ENCODE results near the gene C18orf63.
A peak's percentile ranks its signal among the peaks of the same experiment; 100 is the strongest.
"Not testable (repeated sequence)": the region's sequence is repeated elsewhere in the genome, so short reads cannot be mapped to it uniquely, and the experiment has no call there.

C18orf63 gene

DNA sequence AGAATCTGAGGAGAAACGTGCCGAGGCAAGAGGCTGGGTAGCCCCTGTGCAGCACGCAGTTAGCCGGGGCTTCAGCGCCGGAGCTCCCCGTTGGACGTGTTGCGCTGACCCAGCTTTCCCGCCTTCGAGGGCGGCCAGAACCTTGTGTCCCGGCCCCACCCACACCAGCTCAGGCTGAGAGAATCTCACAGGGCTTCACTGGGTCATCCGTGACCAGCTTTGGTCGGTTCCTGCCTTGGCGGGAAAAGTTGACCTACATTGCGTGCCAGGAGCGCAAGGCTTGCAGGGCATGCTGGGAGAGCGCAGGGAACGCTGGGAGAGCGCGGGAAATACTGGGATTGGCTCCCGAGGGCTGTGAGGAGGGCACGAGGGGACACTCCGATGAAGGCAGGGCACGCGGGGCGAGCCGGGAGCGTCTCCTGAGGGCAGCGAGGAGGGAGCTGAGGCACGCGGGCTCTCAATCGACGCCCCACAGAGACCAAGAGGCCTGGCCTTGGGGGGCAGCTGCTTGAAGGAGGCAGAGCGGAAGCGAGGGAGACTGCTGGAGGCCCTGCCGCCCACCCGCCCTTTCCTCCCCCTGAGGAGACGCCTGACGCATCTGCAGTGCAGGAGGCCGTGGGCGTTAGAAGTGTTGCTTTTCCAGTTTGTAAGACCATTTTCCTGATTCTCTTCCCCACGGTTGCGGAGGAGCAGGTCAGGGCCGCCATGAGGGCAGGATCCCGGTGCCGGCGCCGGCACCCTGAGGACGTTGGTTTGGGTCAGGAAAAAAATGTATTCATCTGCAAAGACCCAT is at the start of gene C18orf63:
C18orf63 (plus strand) TSS at position 376 of the 793 bp plus-strand sequence. CDS start 2,027 bp downstream, outside the sequence.
- no peak for DNase-seq

DNA sequence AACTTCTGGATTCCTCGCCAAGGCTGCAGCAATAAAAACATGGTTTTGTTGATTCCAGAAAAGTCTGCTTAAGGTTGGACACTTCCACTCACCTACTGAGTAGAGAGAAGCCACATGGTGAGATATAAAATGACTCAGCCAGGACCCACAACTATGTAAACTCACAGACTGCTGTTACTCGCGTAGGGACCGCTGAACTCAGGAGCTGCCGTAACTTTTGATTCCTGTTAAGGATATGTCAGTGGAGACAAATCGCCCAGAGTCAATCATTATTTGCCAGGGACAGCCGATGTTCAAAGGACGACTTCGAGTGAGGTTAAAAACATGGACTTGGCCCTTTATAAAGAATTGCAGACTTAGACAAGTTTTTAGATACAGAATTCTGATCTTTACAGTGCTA is 49.5 kb upstream of the C18orf63 start:
- no peak for DNase-seq

DNA sequence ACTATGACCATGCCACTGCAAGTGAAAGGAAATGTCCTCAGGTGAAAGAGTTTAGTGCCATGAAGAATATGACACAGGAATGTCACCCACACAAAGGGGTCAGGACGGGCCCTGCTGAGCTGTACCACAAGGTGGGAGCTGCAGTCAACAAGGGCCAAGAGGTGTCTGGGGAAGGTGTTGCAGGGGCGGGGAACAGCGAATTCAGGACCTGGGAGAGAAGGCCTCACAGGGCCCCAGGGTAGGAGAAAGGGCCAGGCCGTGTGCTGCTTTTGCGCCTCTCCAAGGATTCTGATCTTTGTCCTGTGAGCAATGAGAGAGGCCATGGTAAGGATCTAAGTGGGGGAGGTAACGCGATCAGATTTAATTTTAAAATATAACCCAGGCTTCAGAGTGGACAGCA is 47.5 kb upstream of the C18orf63 start:
- DNase-seq: no peak

DNA sequence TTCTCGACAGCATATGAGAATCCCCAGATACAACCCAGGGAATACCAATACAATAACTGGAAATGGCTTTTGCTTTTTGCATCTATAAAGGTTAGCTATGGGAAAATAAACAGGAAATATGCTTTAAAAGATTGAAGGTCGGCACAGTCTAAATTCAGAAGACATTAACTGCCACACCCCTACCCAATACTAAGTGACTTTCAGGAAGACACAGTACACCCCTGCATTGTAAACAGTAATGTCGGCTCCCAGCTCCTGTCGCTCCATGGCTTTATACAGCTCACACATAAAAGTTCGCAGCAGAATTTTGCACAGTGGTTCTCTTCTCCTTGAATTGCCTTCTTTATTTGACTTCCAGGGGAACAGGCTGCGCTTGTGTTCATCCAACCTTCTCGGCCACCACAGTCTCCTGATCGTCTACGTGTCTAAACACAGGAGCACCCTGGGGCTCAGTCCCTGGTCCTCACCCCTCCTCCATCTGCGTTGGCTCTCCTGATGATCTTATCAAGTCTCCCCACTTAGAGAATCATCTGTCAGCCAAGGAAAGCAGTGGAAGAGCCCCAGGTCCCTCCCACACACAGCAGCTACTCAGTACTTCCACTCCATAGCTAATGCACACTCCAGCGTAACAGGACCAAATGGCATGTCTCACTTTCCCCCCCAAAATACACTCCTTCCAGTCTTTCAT is 46.6 kb upstream of the C18orf63 start:
- no peak for DNase-seq

DNA sequence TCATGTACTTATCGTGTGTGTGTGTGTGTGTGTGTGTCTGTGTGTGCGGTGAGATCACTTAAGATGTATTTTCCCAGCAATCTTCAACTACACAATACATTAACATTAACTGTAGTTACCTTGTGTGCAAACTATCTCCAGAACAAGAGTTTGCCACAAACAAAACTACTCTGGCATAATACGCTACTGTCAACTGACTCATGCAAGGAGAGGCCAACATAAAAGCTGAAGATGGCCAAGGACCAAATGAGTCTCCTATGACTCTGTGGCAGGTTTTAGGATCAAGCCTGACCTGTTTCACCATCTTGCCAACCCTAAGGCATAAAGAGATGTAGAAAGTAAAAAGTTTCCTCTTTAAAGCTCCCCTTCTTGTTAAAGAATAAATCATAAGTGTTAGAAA is 44.0 kb upstream of the C18orf63 start:
- DNase-seq: no peak

DNA sequence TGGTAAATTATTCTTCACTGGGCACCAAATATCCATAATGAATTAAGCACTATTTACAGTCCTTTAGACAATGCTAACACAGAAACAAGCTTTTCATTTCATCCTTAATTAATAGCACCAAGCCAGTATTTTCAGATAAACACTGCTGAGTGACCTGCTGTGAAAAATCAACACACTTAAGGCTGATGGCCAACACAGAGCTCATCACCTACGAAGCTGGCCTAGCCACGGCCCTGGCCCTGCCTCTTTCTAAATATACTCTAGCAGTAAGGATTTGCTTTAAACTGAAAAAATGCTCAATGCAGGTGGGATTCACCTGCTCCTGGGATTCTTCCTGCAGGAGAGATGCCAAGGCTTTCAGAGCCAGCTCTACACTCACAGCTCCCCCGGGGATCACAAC is 42.2 kb upstream of the C18orf63 start:
- DNase-seq: no peak

DNA sequence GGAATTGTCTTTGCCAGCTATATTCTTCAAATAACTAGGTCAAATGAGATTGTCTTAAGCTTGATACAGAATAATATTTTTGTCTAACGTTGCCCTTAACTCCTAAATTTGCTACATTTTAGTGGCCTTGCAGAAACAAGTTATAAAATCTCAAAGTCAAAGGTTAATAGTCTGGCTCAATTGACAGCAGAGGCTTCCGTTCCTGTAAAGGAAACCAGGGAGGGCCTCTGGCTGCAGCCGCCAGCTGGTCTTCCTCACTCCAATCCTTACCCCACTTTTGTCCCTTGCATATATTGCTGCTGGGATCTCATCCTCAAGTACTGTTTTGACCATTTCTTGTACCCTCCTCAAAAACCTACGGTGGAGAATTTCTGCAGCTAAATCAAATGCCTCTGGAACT is 40.9 kb upstream of the C18orf63 start:
- DNase-seq: no peak

DNA sequence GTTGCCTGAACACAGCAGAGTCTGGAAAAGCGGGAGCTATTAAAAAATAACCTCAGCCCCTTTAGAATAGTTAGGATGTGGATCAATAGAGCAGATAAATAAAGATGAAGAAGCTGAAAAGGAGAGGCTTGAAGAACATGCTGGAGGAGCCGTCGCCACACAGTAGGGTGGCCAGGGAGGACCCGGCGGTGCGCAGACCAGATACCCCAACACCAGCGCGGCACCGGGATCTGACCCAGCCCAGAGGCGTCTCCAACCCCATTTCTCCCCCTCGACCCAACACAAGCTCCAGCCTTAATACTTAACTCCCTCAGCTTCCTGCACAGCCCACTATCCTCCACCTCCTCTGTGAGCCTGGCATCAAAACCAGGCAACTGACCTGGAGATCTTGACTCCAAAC is 39.9 kb upstream of the C18orf63 start:
- DNase-seq: no peak

DNA sequence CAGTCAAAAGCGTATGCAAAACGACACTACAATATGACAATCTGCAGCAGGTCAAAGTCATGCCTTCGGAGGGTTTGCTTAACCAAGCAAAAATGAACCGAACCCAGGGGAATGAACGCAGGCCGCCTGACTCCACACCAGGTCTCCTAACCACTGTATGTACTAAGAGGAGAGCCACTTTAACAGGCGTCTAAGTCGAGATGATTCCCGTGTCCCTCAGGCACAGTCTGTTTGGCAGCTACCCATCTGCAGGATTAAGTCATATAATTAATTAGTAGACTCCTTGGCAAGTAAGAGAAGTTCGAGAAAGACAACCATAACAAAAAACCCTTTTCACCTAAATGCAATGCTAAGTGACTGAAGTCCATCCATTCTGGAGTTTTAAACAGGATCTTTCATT is 39.0 kb upstream of the C18orf63 start:
- DNase-seq: no peak

DNA sequence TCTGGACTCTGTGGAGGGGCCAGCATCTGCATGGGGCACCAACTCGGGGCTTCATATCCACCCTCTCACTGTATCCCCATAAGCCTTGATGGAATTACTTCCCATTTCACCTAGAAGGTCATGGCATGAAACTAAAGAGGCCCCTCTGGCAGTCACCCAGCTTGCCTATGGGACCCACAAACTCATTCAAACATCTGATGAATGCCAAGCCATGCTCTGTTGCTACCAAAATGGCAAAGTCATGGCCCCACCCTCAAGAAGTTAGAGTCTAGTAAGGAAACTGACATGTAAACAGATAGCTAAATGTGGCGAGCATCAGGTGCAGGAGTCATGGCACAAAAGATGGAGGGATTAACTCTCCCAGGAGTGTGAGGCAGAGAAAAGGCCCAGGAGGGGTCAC is 38.3 kb upstream of the C18orf63 start:
- DNase-seq: no peak

DNA sequence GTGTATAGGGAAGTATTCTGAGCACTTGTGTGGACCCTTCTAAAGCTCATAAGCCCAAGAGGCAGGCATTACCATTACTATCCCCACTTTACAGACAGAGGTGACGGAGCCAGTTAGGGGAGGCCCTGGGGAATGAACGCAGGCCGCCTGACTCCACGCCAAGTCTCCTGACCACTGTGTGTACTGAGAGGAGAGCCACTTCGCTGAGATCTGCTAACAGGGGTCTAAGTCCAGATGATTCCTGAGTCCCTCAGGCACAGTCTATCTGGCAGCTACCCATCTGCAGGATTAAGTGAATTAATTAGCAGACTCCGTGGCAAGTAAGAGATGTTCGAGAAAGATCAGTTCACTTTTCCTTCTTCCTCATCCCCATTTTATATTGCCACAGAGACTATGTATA is 37.6 kb upstream of the C18orf63 start:
- DNase-seq: no peak

DNA sequence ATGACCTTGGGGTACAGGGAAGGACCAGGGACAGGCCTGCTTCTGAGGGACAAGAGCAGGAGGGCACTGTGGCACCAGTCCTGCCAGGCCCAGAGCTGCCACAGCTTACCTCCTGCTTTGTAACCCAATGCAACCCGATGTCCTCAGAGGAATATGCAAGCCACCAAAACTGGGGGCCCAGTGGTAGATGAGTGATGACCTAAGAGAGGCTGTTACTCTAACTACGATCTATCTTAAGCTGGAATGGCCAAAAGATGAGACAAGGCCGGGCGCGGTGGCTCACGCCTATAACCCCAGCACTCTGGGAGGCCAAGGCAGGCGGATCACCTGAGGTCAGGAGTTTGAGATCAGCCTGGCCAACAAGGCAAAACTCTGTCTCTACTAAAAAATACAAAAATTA is 36.7 kb upstream of the C18orf63 start:
- DNase-seq: no peak

DNA sequence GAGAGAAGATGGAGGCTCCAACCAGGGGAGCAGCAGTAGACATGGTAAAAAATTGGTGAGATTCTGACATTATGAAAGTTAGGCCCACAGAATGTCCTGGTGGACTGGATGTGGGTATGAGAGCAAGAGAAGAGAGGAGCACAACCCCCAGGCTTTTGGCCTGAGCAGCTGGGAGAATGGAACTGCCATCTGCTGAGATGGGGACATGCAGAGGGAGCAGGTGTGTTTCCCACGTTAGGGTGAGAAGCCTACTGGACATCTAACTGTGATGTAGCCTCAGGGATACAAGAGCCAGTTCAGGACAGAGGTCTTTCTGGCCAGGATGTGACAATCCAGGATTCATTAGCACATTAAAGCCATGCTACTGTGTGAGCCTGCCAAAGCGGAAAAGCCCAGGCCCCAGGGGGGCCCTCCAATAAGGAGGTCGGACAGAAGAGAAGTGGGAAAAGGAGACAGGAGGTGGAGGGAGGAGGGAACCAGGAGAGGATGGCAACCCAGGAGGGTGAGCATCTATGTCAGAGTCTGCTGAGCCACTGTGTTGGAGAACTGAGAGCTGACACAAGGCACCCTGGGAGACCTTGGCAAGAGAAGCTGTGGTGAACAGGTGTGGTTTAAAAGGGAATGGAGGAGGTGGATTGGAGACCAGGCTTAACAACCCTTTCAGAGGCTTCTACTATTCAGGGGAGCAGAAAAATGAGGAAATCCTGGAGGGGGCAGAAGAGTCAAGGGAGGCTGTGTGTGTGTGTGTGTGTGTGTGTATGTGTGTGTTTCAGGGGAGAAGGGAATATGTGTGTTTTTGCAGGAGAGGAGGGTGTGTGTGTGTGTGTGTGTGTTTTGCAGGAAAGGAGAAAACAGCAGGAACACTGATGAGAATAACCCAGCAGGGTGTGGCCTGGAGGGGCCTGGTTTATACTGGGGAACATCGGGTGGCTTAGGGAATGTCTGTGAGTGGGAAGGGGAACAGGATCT is 34.3 kb upstream of the C18orf63 start:
- no peak for DNase-seq

DNA sequence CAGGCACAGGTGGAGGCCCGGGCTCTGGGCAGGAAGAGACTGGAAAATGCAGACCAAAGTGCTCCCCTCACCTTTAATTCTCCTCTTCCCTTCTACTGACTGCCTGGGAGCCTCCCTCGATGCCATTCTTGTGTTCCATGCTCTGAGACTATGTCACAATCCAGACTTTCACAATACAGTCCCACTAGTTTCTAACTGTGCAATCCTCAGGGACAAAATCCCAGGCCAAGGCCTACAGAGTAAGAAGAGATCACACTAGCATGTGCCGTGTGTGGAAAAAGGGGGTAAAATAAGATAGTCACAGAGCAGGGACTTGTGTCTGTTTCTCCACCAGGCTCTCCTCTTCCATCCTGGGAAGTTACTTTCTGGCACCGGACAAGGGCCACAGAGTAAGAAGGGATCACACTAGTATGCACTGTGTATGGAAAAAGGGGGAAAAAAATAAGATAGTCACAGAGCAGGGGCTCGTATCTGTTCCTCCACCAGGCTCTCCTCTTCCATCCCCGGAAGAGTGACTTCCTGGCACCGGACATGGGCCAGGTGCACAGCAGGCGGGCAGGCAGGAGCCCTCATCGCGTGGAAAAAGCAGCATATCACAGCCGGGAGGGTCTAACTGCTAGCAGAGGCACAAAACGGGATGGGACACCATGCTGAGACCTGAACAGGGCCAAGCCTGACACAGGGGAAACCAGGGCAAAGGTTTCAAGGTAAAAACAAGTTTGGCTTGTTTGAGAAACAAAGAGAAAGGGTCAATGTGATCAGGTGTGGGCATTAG is 33.5 kb upstream of the C18orf63 start:
- no peak for DNase-seq

DNA sequence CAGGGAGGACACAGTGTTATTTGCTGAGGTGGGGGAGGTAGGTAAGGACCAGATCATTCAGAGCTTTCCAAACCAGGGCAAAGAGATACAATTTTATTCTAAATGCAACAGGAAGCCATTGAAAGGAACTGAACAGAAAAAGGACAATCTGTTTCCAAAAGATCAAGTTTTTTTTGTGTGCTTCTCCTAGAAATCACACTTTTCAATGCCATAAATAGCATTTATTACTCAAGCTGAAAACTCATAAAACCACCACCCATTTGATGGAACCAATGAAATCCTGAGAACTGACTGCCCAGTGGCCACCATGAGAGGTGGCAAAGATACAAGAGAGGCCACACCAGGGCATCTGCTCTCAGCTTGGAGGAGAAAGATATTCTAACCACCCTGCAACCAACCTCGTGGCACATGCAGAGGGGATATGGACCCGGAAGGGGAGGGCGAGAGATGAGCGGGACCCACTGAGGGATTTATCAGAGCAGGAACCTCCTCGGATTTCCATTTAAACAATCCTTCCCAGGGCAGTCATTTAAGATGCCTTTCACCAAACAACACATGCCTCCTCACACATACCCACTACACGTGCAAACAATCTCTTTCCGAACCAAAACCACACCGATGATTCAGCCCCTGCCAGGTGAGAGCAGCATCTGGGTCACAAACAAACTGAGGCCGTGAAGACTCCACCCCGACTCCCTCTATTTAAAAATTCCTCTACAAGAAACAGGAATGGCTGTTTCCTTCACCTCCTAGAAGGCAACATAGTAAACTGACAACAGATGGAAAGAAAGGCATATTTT is 32.7 kb upstream of the C18orf63 start:
- no peak for DNase-seq

DNA sequence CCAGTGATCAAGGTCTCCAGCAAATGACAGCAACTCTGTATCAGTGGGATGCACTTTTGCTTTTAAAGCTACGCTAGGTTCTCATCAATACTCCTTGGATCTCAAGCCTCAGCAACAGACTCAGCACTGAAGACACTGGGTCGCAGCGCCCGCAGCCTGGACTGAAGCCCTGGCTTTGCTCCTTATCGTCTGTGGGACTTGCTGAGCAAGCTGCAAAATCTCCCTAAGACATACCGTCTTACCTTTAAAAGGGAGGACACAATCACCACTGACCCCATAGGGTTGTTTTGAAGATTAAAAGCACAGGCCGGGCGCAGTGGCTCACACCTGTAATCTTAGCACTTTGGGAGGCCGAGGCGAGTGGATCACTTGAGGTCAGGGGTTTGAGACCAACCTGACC is 32.0 kb upstream of the C18orf63 start:
- DNase-seq: no peak

DNA sequence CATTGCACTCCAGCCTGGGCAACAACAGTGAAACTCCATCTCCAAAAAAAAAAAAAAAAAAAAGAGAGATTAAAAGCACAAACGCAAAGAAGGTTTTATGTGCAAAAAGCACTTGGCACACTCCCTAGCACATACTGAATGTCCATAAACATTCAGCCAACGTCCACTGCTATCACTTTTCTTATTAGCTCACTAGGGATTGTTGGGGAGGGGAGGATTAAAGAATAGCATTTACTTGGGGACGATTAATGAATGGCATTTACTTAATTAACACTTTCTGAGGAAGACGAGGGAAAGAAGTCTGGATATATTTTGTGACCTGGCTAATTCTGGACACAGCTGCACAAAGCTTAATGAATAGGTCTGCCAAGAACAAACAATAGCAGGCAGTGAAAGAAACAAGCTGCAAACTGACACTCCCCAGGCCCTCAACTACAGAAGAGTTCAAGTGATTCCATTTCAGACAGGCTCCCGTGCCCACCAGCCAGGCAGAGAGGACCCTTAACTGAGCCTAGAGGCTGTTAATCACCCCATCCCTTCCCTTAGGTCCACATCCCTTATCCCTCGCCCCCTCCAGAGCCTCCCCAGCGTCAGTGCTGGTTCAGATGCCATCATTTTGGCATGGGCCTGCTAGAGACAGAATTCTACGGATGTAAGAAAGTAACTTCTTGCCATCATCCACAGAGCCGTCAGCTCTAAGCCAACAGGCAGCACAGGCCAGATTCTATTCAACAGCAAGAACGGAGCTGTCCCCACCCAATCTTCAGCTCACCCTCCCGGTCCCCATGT is 31.3 kb upstream of the C18orf63 start:
- peak; percentile 60 for DNase-seq

DNA sequence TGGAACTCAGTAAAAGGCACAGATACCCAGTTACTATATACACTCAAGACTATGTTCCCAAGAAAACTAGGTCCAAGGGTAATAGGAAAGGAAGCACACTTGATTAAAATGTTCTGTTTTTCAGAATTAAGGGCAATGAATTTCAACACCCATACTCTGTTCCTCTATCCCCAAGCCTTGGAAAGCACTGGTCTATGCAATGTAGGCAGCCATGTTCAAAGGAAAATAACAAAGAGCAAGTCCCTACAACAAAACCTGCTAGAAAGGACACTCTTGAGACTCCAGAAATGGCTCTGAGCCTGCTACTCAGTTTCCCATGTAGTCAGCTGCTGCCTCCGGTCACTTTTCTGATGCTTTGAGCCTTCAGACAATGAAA is 30.7 kb upstream of the C18orf63 start:
- DNase-seq: no peak

DNA sequence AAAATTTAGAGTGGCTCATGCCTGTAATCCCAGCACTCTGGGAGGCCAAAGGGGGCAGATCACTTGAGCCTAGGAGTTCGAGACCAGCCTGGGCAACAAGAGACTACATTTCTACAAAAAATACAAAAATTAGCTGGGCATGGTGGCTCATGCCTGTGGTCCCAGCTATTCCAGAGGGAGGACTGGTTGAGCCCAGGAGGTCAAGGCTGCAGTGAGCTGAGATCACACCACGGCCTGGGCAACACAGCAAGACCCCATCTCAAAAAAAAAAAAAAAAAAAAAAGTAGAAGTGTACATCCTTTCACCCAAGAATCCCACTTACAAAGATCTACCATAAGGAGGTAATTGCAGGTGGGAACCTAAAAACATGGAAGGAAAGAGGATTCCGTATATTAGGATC is 30.1 kb upstream of the C18orf63 start:
- DNase-seq: not testable (repeated sequence)

DNA sequence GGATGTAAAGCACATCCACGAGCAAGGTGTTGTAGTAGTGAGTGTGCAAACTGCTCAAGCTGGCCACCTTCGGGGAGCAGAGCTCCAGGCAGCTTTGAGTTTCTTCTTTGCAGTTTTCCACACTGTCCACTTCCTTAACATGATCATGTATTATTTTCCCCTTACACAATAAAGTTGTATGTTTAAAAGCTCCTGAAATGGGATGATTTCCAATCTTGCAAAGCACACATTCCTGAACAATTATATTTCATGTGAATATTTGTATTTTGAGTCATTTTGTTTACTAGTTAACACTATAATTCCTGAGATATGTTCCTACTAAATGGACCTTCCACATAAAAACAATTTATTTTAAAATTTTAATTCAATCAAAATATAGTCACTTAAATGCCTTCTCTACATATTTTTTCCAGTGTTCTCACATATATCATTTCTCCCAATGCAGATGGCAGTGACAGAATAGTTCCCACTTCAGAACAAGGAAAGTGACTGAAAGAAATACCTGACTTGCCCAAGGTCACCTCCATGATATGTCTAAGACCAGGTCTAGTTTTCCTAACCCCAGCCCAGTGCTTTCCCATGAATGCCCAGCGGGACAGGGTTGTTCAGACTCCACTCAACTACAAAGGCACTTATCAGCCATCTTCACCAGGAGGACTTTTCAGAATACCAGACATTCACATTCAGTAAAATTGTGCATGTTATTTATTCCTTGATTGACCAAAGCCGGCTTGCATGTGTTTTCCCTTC is 29.4 kb upstream of the C18orf63 start:
- DNase-seq: no peak

Measured in NCI-H1105 (cell line).